ENCODE data around the gene CCR6. TPM values are rescaled to one million over a fixed set of nuclear protein-coding genes. Genes with fewer than 3 reads are reported as not detected.

CCR6 gene
- polyA plus RNA-seq, 2 of the 4 experiments (the other 2 are of a cell fraction) = 0.01 TPM; not detected in 1

DNA sequence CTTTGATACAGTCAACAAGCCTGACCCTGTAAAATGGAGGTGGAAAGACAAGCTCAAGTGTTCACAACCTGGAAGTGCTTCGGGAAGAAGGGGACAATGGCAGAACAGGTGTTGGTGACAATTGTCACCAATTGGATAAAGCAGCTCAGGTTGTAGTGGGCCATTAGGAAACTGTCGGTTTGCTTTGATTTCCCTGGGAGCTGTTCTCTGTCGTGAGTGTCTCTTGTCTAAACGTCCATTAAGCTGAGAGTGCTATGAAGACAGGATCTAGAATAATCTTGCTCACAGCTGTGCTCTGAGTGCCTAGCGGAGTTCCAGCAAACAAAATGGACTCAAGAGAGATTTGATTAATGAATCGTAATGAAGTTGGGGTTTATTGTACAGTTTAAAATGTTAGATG, 15.0 kb downstream of the CCR6 start:
- ATAC-seq (no peak), FAIRE-seq (no peak), DNase-seq (ENCODE audit: low read depth in 1 of 2, low spot score in 1 of 2) (no peak)
- CTCF ChIA-PET = interaction anchor here (1.3 to 2.7 kb wide), 2 partner anchors 9 to 363 kb away, joined by 4 to 8 read pairs; no protein-coding TSS in a partner anchor
- no peak for TF ChIP-seq FOXS1 (CRISPR knock-in tag; IDR thresholded peaks at IDR 0.05)
- no peak for TF ChIP-seq MYC (IDR thresholded peaks at IDR 0.05; ENCODE audit: borderline replicate concordance, low read length)
- no peaks in the 10 kb centered on the region for H3K4me1 ChIP-seq
- no peaks in the 10 kb centered on the region for H3K9me3 ChIP-seq
- no peak overlapping the region for H3K4me3 ChIP-seq
- POLR2A ChIA-PET = no interaction called here
- no peak overlapping the region for H3K27ac ChIP-seq
- 35% methylated on average over 6 of the region's 6 CpGs for WGBS (ENCODE audit: missing lambda C conversion rate)
- H3K4me2 ChIP-seq = no peak overlapping the region

DNA sequence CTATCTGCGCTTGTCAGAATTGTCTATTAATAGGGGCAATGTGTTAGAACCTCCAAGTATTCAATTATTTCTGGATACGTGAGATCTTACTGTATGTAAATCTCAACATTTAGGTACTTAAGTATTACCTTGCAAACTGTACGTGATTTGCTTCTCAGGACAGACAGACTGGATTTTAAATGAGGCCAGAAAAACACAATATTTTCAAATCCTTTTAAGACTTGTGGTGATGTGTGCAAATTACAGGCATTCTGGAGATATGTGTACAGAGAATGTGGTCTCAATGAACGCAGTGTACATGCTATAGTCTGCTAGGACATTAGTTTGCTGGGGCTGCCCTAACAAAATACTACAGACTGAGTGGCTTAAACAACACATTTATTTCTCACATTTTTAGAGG, 16.9 kb downstream of the CCR6 start:
- ATAC-seq = no peak
- Histone ChIP-seq H3K27ac (no peak overlapping the region), H3K9me3 (no peaks in the 10 kb centered on the region), H3K4me2 (no peak overlapping the region), H3K4me3 (no peak overlapping the region), H3K4me1 (no peaks in the 10 kb centered on the region)
- TF ChIP-seq TP53 (CRISPR knock-in tag; IDR thresholded peaks at IDR 0.05) (no peak), EP300 (IDR thresholded peaks at IDR 0.05) (no peak), ESRRA (IDR thresholded peaks at IDR 0.05; ENCODE audit: borderline replicate concordance, low read length) (no peak), TFCP2L1 (CRISPR knock-in tag; IDR thresholded peaks at IDR 0.05) (no peak), KDM5A (IDR thresholded peaks at IDR 0.05) (no peak), ZC3H11A (IDR thresholded peaks at IDR 0.05) (no peak), CBX2 (IDR thresholded peaks at IDR 0.05; ENCODE audit: borderline replicate concordance, low read depth) (no peak), MAFK (IDR thresholded peaks at IDR 0.05; ENCODE audit: partially characterized antibody) (no peak), EHF (CRISPR knock-in tag; IDR thresholded peaks at IDR 0.05) (no peak), POLR2A (IDR thresholded peaks at IDR 0.05; ENCODE audit: low read length) (no peak)
- DNase-seq (ENCODE audit: low read depth in 1 of 2, low spot score in 1 of 2) = no peak
- 76% methylated on average over 4 of the region's 4 CpGs for WGBS (ENCODE audit: missing lambda C conversion rate)
- ChIA-PET POLR2A (no interaction called here), CTCF (interaction anchor here (0.6 to 4.3 kb wide), 2 partner anchors 24 to 365 kb away, joined by 3 to 32 read pairs; no protein-coding TSS in a partner anchor)
- FAIRE-seq = no peak

DNA sequence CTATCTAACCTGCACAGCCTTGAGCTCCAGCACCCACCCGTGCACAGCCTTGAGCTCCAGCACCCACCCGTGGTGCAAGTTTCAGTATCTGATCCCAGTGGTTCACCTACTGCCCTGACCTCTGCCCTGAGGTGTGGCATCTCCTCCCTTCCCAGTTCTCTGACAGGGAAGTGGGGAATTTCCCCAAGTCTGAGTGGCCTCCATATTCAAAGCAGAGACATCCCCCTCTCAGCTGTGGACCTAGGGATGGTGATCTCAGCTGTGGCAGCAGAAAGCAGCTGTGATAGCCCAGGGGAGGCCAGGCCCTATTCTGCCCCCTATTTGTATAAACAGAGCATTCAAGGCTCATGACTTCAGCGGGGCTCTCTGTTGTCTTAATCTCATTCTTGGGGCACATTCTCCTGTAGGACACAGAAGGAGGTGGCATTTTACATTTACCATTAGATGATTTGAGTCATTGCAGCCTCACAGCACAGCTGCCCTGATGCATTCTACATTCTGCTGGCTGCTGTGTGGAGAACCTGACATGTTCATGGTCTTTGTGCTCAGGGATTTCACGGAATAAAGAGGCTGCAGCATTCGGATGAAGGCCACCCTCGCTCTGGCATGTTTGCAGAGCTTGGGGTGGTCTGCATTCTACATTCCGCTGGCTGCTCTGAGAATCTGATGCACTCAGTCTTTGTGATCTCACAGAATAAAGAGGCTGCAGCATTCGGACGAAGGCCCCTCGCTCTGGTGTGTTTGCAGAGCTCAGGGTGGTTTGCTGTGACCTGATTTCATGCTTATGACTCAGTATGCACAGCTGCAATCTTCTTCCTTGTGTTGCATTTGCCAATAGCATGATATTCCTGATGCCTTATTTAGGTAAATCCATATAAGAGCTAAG, 17.9 kb downstream of the CCR6 start:
- TF ChIP-seq NPAS2 (CRISPR knock-in tag; IDR thresholded peaks at IDR 0.05; ENCODE audit: borderline replicate concordance) (no peak), EP300 (IDR thresholded peaks at IDR 0.05) (no peak), RCOR1 (IDR thresholded peaks at IDR 0.05; ENCODE audit: low read depth, low read length) (no peak), GATA3 (IDR thresholded peaks at IDR 0.05; ENCODE audit: borderline replicate concordance) (no peak), MAZ (IDR thresholded peaks at IDR 0.05; ENCODE audit: borderline replicate concordance, low read depth, low read length) (no peak), RAD21 (conservative IDR thresholded peaks at IDR 0.05 in 1 of 2, IDR thresholded peaks at IDR 0.05 in 1 of 2) (no peak), POLR2A (IDR thresholded peaks at IDR 0.05; ENCODE audit: low read length) (no peak), ZSCAN20 (CRISPR knock-in tag; IDR thresholded peaks at IDR 0.05) (no peak), EHMT2 (IDR thresholded peaks at IDR 0.05; ENCODE audit: low read depth) (no peak)
- TF ChIP-seq, protein P1, sequence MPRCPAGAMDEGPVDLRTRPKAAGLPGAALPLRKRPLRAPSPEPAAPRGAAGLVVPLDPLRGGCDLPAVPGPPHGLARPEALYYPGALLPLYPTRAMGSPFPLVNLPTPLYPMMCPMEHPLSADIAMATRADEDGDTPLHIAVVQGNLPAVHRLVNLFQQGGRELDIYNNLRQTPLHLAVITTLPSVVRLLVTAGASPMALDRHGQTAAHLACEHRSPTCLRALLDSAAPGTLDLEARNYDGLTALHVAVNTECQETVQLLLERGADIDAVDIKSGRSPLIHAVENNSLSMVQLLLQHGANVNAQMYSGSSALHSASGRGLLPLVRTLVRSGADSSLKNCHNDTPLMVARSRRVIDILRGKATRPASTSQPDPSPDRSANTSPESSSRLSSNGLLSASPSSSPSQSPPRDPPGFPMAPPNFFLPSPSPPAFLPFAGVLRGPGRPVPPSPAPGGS (IDR thresholded peaks at IDR 0.05) = no peak
- no peak for DNase-seq (ENCODE audit: low read depth in 1 of 2, low spot score in 1 of 2)
- Histone ChIP-seq H3K9me3 (no peaks in the 10 kb centered on the region), H3K4me1 (no peaks in the 10 kb centered on the region), H3K27ac (no peak overlapping the region), H3K4me2 (no peak overlapping the region), H3K4me3 (no peak overlapping the region)
- WGBS (ENCODE audit: missing lambda C conversion rate) = 29% methylated on average over 10 of the region's 10 CpGs
- ChIA-PET CTCF (interaction anchor here (0.6 to 4.3 kb wide), 6 partner anchors 16 to 366 kb away, joined by 3 to 32 read pairs (median 5); partner anchors contain the start of gene CEP43), POLR2A (no interaction called here)
- no peak for FAIRE-seq
- no peak for ATAC-seq
